Stomach (tissue), 4 donors: ENCODE results near the gene CELF2.

Experiments used
- CTCF ChIP-seq, 7 experiments: fragments of 450-650 bp in 4 of 7; fragments of 200-600 bp in 3 of 7; sonication (generic) in 3 of 7; IDR thresholded peaks; one replicate each; pipeline ENCODE4 v1.5.1; 2016 to 2019; ENCODE audit warnings: antibody characterized with exemption in 7 of 7, control low read depth in 2 of 7, mild to moderate bottlenecking in 1 of 7
- POLR2A ChIP-seq, 4 donors: fragments of 450-650 bp; IDR thresholded peaks; one replicate each; pipeline ENCODE4 v1.6.1; 2016; ENCODE audit warnings: antibody characterized with exemption in 4 of 4, control low read depth in 2 of 4, mild to moderate bottlenecking in 1 of 4, moderate library complexity in 1 of 4

GRCh38 chr10:11208243-11208642 lies 190.6 kb downstream of the CELF2 start:
- TF ChIP-seq CTCF (IDR thresholded peaks at IDR 0.05) (no peak), POLR2A (IDR thresholded peaks at IDR 0.05) (no peak)
